Measurements from ENCODE around the gene APOBEC3A.

Gene APOBEC3A

DNA sequence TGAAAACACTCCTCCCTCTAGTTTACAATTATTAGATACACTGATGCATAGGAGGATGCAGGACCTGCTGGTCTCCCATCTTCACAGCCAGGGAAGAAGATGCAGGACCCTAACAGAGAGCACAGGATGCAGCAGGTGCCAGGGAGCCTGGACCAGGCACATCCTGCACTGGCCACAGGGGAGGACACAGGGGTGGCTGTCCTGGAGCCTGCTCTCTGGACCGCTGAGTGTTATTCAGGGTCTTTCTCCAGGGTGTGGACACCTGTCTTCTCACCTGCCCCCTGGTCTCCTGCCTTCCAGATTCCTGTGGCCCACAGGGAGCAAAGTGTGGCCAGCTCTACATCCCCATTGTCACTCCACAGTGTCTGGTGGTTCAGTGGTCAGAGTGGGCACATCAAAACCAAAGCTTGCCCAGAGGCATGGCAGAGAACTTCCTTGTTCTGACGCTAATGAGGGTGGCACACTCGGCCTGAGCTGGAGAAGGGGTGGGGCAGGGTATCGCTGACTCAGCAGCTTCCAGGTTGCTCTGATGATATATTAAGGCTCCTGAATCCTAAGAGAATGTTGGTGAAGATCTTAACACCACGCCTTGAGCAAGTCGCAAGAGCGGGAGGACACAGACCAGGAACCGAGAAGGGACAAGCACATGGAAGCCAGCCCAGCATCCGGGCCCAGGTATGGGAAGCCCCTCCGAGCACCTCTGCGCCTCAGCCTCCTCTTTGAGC lies at the start of gene APOBEC3A:
Gene APOBEC3A, plus strand, starts transcription at position 564 of the 725 bp plus-strand sequence. Its CDS starts 83 bp downstream, at position 647.
- no peak for DNase-seq

DNA sequence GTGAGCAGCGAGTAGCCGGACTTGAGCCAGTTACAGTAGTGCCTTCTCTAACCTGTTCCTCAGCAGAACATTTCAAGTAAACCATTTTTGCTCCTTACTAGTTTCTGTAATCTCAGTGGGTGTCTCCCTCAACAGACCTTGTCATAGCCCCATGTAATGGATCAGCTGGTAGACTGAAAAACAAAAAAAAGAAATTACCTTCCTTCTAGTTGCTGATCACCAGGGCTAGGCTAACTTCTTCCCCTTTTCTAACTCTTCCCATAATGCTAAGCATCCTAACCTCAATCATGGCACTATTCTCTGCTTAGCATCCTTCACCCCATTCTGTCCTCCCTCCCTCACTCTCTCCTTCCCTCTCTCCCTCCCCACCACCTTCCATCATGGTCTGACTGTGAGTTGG lies 49.6 kb upstream of the APOBEC3A start:
- no peak for DNase-seq

DNA sequence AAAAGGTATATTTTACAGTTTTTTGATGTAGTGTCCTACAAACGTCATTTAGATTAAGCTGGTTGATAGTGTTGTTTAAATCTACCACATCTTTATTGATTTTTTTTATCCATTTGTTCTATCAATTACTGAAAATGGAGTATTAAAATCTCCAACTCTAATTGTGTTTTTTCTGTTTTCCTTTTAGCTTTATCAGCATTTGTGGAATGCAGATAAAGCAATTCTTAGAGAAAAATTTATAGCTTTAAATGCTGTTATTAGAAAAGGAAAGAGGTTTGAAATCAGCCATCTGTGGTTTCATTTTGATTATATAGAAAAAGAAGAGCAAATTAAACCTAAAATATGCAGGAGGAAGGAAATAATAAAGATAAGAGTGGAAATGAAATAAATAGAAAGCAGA lies 46.0 kb upstream of the APOBEC3A start:
- no peak for DNase-seq

DNA sequence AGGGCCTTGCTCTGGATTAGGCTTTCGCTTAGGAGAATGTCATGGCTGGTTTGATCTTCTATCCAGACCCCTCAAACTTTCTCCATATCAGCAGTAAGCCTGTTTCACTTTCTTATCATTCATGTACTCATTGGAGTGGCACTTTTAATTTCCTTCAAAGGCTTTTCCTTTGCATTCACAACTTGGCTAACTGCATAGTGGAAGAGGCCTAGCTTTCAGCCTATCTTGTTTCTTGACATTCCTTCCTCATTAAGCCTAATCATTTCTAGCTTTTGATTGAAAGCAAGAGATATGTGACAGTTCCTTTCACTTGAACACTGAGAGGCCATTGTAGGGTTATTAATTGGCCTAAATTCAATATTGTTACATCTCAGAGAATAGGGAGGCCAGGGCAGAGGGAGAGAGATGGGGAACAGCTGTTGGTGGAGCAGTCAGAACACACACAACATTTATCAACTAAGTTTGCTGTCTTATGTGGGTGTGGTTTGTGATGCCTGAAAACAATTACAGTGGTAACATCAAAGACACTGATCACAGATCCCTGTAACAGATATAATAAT lies 37.7 kb upstream of the APOBEC3A start:
- DNase-seq = no peak

DNA sequence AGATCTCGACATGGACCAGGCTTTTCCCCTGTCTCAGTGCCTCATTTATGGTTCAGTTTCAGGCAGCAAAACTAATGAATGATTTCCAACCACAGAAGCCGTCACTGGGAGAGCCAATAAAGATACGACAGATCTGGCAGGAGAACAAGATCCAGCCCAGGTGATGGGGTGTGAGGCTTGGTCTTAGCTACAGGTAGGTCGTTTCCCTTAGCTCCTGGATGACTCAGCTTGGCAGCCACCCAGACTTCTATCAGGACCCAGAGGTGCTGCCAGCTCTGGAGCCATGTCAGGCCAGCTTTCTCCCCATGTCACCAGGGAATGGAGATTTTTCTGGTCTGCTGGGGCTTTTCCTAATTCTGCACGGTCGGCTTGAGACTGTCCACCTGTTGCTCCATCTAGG lies 36.3 kb upstream of the APOBEC3A start:
- peak; percentile 84 for DNase-seq

DNA sequence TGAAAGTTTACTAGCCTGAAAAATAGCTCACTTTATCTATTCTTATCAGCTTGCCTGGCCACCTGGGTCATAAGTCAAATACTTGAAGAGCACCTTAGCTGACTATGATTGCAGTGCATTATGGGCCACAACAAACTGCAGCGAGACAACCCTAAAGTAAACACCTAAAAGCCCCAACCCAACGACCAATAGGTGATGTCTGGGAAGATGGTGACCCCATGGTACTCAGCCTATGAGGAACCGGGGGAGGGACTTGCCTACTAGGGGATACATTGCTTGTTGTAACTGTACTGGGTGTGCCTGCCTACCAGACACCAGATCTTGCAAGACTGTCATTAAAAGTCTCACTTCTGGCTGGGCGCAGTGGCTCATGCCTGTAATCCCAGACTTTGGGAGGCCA lies 35.6 kb upstream of the APOBEC3A start:
- DNase-seq = peak; percentile 15

DNA sequence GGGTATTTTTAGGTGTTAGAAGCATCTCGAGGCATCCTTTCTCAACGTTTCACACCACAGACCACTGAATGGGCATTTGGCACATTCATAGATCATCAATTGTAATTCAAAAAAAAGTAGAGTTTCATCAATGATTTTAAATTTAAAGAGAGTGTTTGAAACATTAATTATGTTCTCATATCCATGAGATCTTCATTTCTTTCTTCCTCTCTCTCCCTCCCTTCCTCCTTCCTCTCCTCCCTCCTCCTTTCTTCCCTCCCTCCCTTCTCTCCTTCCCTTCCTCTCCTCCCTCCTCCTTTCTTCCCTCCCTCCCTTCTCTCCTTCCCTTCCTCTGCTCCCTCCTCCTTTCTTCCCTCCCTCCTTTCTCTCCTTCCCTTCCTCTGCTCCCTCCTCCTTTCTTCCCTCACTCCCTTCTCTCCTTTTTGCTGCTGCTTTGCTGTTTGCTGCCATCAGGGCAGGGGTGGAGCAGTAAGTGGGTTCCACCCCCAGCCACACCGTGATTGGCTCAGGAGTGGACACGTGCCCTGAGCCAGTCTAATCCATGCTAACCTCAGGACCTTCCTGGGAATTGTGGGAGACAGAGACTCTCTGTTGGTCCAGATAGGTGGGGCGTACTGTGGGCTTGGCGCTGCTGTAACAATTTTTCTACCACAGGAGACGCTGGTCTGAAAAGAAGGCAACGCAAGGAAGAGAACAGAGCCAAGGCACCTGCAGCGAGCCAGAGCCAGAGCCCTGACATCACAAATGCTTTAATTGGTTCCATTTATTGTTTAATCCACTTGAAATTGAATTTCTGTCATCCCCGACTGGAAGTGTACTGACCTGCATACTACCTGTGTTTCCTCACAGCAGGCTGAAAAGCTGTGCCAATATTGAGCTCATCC lies 33.7 kb upstream of the APOBEC3A start:
- peak; percentile 94 for DNase-seq

DNA sequence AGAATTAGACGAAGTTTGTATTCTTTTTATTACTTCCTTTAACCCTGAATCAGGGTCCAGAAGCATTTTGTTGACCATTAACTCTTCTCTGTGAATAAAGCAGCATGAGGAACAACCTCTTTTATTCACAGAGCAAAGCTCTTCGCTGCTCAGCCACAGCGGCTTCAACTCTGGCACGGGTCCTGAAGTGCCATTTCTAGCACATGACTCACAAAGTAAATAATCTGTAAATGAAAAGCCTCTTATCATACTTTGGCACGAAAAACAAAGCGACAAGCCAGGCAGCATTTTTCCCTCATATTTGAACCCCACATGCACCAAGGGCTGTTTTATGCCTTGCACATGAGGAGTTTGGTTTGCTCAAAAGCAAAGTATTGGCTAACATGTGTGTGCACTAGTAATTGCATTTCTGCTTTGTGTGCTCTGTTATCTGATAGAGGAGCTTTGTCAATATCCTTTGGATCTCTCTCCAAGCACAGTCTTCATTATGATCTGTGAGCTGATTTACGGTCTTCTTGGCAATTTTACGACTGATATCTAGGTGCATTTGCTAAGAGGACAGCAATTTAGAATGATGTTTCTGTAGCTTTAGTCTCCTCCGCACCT lies 33.0 kb upstream of the APOBEC3A start:
- DNase-seq = peak; percentile 96

DNA sequence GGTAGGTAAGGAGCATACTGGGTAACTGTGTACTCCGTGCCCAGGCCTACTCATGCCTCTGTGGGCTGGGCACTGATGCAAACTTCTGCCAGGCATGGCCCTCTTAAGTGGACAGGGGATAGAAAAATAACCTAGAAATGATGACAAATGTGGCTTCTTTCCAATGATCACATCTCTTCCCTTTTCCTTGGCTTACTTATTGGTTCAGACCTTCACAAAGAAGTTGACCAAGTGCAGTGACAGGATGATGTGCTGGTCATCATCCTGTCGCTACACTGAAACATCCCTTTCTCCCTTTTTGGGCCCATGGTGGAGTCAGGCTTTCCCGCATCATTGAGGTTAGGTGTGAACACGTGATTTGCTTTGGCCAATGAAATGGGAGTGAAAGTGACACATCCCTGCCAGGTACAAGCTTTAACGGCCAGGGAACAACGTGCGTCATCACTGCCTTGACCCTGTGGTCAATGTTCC lies 31.8 kb upstream of the APOBEC3A start:
- peak; percentile 20 for DNase-seq

DNA sequence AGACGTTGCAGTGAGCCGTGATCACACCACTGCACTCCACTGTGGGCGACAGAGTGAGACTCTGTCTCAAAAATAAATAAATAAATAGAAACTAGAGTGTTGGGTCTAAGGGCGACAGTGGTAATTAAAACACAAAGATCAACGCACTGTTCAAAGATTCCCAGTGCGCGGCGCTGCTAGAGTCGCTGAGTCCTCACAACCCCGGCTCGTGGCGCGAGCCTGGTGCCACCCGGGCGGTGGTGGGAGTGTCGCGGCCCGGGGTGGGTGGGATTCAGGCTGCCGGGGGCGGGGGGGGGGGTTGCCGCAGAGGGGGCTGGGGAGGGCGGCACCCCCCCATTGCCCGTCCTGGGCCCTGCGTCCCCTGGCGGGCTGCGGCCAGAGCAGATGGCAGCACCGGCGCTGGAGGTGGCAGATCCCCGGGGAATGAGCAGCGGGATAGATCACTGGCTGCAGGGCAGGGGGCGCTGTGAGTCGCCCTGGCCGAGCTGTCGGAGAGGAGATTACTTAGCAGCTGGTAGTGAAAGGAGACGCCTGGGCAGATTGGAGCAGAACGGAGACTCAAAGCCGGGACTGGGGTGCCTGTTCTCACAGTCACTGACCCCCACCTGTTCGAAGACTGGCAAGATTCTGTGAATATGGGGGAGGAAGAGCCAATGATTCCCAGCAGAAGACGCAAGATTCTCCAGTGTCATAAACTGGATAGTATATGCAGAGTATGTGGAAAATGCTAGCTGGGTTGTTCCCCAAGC lies 30.2 kb upstream of the APOBEC3A start:
- DNase-seq = peak; percentile 92

DNA sequence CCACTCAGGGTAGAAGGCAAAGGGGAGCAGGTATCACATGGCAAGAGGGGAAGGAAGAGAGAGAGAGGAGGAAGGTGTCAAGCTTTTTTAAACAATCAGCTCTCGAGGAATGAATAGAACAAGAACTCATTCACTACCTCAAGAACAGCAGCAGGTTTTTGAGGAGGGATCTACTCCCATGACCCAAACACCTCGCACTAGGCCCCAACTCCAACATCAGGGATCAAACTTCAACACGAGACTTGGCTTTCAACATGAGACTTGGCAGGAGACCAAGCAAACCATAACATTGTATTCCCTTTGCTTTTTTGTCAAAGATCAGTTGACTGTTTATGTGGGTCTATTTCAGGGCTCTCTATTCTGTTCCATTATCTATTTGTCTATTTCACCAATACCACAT lies 26.9 kb upstream of the APOBEC3A start:
- DNase-seq = no peak

DNA sequence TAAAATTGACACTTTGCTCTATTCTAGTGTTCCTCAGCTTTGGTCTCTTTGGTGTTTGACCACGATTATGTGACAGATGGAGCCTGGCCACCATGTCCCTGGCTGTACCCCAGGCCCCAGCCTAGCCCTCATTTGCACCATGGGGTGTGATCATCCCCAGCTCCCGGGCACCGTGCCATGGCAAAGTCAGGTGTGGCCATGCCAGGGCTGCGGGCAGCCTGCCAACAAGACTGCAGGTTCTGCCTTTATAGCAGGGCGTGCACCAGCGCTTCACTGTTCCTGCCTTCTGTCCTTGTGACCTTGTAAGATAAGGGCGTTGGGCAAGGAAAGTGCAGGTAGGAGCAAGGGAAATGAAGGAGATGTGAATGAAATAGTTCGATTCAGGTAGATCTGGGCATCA lies 22.4 kb upstream of the APOBEC3A start:
- DNase-seq = peak; percentile 91

DNA sequence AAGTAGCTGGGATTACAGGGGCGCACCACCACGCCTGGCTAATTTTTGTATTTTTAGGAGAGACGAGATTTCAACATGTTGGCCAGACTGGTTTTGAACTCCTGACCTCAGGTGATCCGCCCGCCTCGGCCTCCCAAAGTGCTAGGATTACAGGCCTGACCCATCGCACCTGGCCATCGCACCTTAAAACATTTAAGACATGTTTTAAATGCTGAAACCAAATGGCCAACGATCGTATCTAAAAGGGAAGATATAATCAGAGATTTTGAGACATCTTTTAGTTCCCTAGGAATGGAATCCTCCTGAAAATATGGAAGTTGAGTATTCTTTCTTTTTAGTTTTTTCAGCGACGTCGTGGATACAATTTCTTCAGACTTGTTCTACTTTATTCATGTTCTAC lies 21.8 kb upstream of the APOBEC3A start:
- DNase-seq = no peak

DNA sequence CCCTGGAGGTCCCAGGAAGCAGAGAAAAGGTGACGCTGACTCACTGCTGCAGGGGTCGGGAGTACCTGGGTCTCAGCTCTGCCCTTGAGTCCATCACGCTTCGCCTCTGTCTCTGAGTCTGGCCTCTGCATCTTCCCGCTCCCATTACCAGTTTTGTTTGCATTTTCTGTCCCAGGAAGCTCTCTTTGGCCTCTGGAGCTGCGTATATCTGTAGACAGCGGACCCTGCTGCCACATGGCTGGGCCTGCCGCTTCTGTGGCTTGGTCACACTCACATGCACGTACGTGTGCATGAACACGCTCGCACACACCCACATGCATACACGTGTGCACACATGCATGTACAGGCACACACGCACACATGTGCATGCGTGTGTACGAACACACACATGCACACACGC lies 20.8 kb upstream of the APOBEC3A start:
- no peak for DNase-seq

DNA sequence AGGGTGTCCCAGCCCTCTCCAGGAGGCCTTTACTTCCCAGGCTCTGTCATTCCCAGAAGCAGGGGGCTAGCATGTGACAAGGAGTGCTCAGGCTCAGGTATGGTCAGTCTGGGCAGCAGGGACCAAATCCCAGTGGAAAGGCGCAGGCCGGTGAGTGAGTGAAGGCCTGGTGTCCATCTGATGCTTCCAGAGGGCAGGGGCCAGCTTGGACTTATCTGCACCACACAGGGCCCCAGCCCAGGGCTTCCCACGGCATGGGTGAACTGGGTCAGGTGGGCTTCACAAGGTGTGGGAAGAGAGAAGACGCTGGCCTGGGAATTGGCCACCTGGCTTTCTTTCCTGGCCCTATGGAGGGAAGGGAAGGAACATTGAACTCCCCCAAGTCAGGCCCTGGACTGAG lies 20.4 kb upstream of the APOBEC3A start:
- no peak for DNase-seq

DNA sequence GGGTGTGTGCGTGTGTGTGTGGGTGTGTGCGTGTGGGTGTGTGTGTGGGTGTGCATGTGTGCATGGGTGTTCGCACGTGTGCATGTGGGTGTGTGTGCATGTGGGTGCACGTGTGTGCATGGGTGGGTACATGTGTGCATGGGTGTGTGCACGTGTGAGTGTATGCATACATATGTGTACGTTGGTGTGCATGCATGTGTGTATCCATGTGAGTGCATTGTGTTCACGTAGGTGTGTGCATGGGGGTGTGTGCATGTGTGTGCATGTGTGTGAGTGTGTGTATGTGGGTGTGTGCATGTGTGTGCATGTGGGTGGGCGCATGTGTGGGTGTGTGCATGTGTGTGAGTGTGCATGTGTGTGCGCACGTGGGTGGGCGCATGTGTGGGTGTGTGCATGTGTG lies 19.9 kb upstream of the APOBEC3A start:
- DNase-seq = no peak

DNA sequence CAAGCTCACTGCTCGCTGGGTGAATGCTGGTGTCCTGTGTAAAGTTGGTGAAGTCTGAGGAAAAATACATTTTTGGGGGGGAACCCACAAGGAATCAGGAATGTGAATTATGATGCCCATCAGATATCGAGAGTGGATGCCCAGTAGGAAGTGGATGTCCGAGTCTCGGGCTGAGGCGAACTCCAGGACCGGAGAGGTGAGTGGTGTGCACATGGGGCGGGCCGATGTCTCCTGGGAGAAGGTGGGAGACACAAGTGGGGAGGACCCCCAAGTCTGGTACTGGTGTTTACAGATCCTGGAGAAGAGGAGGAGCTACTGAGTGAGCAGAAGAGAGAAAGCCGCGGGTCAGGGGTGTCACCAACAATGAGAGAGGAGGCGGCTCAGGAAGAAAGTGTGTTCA lies 19.2 kb upstream of the APOBEC3A start:
- no peak for DNase-seq

DNA sequence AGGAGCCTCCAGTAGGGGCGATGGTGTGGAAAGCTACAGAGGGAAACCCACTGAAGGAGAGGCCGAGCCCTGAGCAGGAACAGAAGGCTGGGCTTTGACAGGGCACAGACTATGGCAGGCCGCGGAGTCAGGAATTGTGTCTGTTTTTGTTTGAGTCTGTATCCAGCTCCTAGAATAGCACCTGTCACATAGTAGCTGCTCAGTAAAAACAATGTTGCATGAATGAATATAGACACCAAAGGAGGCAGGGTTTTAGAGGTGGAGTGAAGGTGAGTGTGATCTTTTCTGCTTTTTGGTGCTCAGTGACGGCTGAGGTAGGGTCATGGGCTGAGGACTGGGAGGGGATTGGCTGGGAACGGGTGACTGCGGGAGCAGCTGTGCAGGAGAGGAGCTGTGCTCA lies 18.5 kb upstream of the APOBEC3A start:
- DNase-seq = no peak

DNA sequence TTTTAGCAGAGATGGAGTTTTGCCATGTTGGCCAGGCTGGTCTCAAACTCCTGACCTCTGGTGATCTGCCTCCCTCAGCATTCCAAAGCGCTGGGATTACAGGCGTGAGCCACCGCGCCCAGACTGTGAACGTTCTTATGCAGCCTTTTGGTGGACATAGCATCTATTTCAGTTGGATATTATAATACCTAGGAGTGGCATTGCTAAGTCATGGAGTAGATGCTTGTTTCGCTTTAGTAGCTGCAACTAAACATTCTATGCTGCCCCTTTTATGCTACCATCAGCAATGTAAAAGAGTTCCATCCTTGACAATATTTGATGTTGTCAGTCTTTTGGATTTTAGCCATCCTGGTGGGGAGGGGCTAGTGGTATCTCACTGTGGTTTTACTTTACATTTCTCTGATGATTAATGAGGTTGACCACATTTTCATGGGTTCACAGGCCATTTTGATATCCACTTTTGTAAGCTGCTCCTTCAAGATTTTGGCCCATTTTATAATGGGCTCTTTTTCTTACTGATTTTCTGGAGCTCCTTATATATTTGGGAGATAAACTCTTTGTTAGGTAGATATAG lies 16.5 kb upstream of the APOBEC3A start:
- no peak for DNase-seq

DNA sequence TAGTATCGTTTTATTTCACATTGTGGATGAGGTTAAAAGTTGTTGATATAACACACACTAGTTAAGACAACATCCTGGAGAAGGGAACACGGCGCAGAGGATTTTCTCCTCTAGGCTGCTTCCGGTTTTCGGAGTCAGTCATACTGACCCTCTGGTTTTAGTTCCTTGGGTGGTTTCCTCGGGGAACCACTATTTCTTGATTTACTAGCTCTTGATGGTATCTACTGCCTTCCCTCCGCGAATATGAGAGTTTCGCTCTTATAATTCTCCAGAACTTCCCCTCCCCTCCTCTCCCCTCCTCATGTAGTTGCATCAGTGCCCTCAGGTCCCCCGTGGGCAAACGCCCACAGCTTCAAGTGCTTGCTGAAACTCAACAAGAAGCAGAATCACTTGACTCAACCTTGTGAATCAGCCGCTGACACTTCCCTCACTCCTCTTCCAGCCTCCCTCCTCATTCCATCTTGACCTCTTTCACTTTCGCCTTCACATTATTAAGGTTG lies 15.9 kb upstream of the APOBEC3A start:
- no peak for DNase-seq

DNA sequence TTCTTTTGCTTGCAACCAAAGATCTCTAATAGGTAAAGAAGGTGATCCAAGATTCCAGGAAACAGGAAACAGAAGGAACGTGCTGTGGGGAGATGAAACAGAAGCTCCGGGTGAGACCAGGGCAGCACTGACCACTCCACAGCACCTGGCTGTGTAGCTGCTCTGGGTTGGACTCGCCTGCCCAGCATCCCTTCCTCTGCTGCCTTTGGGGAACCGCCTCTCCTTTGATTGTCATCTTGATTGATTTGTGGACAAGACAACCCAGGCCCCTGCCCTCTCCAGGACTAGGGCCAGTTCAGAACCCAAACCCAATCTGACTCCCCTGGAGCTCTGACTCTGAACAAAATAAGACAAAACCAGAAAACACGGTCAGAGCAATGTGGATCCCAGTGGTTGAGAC lies 14.7 kb upstream of the APOBEC3A start:
- DNase-seq = no peak

DNA sequence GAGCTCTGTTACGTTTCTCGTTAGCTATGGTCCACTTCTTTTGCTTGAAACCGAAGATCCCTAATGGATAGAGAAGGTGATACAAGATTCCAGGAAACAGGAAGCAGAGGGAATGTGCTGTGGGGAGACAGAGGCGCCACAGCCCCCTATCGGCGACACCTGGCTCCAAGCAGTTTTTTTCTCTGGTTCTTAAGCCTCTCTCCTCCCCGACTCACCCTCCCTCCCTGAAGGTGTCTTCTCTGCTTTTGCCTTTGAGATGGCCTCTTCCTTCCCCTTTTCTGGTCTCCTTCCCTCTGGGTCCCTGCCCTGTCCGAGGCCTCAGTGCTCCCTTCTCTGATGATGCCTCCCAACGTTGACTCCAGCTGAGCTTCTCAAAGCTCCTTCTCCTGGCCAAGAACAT lies 14.2 kb upstream of the APOBEC3A start:
- DNase-seq = no peak
